Activated gamma-delta T cell treated with anti-CD3 and anti-CD28 coated beads, Interleukin-2, amount 50 U/mL, for 16 hours (primary cell): ENCODE results near the gene ATP2A1.
"Not testable (repeated sequence)": the region's sequence is repeated elsewhere in the genome, so short reads cannot be mapped to it uniquely, and the experiment has no call there.

Experiments used
- DNase-seq: peaks from one replicate; pipeline ENCODE4 v3.0.0-alpha.2; 2020; ENCODE audit warnings: low read depth

The ATP2A1 gene

DNA sequence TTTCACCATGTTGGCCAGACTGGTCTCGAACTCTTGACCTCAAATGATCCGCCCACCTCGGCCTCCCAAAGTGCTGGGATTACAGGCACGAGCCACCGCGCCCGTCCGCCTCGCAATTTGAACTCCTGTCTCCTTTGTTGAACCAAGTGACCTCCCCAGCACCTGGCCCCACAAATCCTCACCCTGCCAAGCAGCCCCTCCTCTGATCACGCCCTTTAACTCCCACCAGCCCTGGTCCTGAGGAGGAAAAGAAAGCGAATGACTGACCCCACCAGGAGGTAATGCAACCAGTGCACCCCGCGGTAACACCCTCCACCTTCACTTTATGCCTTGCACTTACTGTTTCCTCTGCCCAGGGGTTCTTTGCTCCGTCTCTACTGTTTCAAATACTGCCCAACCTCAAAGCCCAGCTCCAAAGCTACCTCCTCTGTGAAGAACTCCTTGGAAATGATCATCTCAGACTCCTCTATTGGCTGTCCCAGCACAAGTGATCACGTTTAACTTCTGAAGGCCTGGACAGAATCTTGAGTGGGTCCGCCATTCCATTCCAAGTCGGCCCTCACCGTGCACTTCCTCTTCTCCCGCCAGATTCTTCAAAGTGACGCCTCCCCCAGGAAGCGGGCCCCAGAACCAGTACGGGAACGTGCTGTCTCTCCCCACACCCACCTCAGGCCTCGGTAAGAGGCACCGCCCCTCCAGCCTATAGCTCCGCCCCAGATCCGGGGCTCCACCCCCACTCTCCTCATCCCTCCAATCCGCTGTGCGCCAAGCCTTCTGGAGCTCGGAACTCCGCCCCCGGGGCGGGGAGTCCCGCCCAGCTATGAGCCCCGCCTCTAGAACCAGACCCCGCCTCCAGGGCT is 57.9 kb downstream of the ATP2A1 start:
- peak; percentile 66 for DNase-seq

- DNase-seq, result no peak
Measured at GRCh38 chr16:28936784-28937155, 58.5 kb downstream of the ATP2A1 start.

DNA sequence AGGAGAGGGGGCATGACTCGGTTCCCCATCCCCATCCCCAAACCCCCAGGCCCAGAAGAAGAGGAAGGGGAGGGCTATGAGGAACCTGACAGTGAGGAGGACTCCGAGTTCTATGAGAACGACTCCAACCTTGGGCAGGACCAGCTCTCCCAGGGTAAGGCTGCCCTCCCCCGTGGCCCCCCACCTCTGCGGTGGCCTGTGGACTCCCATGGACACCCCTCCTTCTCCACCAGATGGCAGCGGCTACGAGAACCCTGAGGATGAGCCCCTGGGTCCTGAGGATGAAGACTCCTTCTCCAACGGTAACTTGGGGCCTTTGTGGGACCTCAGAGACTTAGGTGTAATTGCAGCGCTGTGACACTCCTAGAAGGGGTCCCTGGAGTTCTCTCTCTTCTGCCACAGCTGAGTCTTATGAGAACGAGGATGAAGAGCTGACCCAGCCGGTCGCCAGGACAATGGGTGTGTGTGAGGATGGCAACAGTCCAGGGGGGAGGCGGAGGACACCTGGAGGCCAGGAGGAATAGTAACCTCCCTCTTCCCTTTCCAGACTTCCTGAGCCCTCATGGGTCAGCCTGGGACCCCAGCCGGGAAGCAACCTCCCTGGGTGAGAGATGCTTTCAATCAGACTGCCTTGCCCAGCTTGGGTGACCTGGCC is 59.1 kb downstream of the ATP2A1 start:
- DNase-seq, result no peak

- no peak for DNase-seq
Measured at GRCh38 chr16:28938721-28939120, 60.4 kb downstream of the ATP2A1 start.

- DNase-seq, result not testable (repeated sequence)
Measured at GRCh38 chr16:28939825-28940224, 61.5 kb downstream of the ATP2A1 start.

GRCh38 chr16:28943281-28943680 is 65.0 kb downstream of the ATP2A1 start:
- DNase-seq, result no peak

DNA sequence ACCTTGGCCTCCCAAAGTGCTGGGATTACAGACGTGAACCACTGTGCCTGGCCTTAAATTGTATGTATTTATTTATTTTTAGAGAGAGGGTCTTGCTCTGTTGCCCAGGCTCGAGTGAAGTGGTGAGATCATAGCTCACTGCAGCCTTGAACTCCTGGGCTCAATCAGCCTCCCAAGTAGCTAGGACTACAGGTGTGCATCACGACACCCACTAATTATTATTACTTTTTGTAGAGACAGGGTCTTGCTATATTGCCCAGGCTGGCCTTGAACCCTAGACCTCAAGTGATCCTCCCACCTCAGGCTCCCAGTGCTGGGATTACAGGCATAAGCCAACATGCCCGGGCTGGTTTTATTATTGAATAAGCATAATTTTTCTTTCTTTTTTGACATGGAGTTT is 68.4 kb downstream of the ATP2A1 start:
- no peak for DNase-seq

GRCh38 chr16:28950648-28951409 is 72.5 kb downstream of the ATP2A1 start, which contains the start of gene NFATC2IP:
NFATC2IP (plus strand) TSS chr16:28950937; CDS start chr16:28951012, 75 bp downstream.
- peak; percentile 99 for DNase-seq

GRCh38 chr16:28951410-28951943 is 73.2 kb downstream of the ATP2A1 start:
- peak; percentile 9 for DNase-seq
